ENCODE results near the gene BCL2L12.

- TF ChIP-seq ZBTB21 (tag by site-specific recombination; IDR thresholded peaks at IDR 0.05) = no peak
- no peak for TF ChIP-seq CTCF (tag by site-specific recombination; IDR thresholded peaks at IDR 0.05)
- TF ChIP-seq ZNF138 (tag by site-specific recombination; IDR thresholded peaks at IDR 0.05; ENCODE audit: borderline replicate concordance) = no peak
- no peak for TF ChIP-seq ZNF174 (tag by site-specific recombination; IDR thresholded peaks at IDR 0.05)
- no peak for TF ChIP-seq ZNF501 (tag by site-specific recombination; IDR thresholded peaks at IDR 0.05)
- no peak for TF ChIP-seq ZNF621 (tag by site-specific recombination; IDR thresholded peaks at IDR 0.05)
- no peak for TF ChIP-seq YY1 (tag by site-specific recombination; IDR thresholded peaks at IDR 0.05)
- no peak for TF ChIP-seq KLF7 (tag by site-specific recombination; IDR thresholded peaks at IDR 0.05; ENCODE audit: borderline replicate concordance)
These were observed 9.2 kb upstream of the BCL2L12 start for GRCh38 chr19:49656456-49657109.
